ENCODE measurements around the gene ACOT7.

Gene ACOT7

DNA sequence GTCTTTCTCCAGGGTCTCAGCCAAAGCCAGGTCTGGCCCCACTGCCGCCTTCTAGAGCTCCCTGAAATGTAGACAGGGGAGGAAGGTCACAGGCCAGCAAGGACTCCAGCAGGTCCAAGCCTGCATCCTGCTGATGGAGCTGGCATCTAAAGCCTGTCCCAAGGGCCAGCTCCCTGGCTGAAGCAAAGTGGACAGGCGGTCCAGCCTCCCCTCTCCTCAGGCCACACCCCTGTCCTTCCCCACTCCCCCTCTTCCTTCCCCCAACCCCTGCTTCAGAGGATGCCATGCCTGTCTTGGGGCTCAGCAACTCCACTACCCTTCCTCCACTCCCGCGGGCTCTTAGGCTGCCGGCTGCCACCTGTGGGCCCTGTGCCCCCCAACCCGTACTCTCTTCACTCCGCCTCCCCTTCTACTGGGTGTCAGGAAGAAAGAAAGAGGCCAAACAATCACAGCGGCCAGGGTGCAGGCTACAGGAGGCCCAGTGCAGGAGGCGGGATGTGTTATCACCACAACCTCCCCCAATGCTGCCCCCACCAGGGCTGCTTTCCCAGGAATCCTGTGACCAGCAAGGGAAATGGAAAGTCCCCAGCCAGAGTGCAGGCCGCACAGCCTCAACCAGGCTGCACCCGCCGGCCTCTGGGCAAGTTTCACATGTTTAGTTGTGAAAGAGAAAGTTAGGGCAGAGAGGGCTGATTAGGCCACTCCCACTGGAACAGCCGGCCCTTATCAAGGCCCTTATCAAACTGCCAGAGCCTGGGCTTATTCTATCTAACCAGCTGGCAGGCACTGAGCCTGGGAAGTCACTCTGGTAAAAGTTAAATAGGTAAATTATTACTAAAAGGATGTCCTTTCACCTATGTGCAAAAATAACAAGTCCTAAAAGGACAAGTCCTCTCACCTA lies 34.1 kb downstream of the ACOT7 start:
- DNase-seq = peak; percentile 89

DNA sequence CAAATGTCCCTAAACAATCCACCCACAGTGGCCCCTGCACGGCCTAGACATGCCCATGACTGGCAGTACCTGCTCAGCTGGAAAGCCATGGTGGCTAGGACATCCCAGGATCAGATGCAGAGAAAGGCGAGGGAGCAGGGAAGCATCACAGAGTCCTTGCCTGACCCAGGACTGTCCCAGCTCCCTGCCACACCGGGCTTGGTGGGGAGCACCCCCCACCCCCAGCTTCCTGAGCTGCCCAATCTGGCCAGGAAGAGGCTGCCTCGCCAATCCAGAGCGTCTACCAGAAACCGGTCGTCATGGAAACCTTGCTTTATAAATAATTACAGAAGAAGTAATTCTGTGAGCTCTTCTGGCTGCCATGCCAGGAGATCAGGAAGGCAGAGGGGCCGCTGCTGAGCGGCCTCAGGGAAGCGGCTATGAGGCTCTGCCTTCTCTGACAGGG lies 34.8 kb downstream of the ACOT7 start:
- DNase-seq = peak; percentile 81

DNA sequence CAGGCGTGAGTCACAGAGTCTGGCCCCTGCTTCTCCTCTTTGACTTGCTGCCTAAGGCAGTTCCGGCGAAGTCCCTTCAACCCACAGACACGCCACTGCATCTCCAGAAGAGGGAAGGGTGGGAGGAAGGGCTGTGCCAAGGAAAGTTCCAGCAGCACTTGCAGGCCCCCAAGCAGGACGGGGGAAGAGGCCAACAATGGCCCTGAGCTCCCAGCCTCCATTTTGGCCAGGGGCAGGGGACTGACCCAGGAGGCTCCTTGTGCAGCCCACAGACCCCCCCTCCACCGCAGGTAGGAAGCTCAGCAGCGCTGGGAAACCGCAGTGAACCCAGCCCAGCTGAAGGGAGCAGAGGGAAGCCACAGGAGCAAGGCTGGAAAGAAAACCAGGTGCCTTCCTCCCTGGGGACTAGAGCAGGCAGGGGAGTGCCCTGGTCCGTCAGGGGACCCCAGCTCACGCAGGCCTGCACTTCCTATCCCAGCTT lies 35.4 kb downstream of the ACOT7 start:
- peak; percentile 53 for DNase-seq

DNA sequence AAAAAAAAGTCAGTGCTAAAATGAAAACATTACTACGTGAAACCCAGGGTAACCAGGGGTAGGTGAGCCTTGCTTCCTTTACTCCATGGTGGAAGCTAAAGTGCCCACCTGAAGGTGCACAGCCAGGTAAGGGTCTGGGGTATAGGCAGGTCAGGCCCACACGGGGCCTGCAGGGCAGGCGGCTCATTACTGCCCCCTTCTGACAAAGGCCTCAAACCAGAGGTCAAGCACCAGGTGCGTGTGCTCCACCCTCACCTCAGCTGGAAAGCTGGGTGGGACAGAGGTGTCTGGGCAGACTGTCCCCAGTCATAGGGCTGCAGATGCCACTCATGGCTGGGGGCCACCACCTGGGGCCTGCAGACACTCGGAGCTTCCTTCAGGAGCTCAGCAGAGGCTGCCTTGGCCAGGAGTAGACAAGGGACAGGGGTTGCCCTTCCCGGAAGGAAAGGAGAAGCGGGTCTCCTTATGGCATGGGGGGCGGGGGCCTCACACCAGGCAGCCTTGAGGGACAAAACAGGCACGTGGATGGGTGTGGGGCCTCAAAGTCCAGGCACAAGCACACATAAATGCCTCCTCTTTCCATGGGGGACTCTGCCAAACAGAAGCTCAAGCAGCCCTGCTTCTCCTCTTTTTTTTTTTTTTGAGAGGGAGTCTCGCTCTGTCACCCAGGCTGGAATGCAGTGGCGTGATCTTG lies 36.2 kb downstream of the ACOT7 start:
- no peak for DNase-seq

DNA sequence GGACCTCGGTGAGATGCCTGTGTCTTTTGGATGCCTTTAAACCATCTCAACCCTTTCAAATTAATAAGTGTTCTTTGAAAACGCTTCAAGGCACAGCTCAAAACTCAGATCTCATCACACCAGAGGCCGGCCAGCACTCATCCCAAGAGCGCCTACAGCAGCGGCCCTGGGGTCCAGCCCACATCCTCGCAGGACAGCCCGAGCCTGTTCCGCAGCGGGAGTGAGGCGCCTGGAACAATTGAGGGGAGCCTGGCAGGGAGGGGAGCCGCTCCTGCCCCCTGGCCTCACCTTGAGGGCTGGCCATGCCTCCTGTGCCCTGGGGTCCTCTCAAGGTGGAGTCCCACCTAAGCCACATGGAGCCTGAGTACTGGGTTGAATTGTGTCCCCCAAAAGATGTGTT lies 37.9 kb downstream of the ACOT7 start:
- DNase-seq = no peak

DNA sequence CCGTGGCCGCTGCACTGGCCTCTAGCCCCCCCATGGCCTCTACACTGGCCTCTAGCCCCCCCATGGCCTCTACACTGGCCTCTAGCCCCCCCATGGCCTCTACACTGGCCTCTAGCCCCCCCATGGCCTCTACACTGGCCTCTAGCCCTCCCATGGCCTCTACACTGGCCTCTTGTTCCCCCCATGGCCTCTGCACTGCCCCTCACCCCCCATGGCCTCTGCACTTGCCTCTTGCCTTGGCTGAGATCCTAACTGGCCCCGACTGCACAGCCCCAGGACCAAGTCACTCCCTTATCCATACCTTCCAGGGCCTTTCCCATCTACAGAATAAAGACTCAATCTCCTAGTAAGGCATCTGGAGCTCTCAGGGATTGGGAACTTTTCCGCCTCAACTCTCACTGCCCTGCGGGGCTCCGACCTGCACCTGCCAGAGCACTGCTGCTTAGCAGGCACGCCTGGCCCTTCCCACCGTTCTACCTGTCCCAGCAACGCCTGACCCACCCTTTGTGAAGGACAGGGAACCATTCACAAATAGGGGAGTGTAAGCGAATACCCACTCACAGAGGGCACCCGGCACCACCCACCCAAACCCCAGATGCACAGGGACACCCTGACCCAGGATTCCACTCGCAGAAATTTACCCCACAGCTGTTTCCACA lies 38.8 kb downstream of the ACOT7 start:
- DNase-seq = no peak

DNA sequence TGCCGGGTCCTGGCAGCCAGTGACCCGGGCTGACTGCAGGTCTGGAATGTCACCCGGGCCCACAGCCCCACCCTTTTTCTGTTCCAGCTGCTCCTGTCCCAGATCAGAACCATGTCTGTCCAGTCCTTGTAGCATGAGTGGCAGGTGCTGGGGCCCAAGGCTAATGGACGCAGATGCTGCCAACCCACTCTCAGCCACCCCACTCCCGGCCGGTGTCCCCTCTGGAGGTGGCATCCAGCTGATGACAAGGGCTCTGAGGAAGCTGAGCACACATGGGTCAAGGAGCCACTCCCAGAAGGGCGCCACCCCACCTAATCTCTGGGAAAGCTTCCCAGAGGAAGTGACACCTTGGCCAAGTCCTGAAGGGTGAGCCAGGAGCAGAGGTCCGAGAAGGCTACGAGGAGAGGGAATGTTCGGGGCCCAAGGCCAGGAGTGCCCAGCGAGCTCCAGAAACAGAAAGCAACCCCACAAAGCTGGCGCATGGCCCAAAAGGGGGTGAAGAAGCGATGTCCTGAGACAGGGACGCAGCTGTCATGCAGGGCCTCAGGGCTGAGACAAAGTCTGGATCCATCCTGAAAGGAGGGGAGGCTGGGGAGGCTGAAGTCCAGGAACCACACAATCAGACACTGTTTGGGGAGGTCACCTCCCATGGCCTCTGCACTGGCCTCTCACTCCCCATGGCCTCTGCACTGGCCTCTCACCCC lies 39.5 kb downstream of the ACOT7 start:
- no peak for DNase-seq

DNA sequence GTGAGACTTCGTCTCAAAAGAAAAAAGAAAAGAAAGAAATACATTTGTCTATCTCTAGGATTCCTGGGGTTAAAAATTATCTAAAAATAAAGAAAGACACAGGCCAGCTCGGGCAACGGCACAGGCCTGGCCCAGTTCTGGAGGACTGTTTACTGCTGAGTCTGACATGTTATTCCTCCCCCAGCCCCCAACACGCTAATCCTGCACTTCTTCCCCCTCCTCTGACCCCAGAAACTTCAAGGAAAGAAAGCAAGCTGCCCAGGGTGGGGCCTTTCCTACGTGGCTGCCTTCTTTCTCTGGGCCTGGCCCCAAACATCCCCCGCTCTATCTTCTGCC lies 40.0 kb downstream of the ACOT7 start:
- no peak for DNase-seq

DNA sequence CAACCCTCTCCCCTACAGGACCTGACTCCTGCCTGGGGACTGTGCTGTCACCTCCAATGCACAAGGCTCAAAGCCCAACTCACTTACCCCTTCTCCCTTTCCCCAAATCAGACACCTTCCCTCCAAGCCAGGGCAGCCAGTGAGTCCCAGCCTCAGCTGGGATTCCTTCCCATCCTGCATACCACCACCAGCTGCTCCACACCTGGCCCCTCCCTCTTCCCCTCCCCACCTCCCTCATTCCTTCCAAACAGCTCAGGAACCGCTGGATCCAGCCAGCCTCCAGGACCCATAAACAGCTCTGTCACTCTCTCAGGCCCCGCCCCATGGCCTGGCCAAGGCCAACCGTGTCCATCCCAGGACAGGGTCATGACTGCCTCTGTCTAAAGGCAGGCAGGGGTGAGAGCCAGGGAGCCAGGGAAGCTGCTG lies 41.4 kb downstream of the ACOT7 start:
- DNase-seq = no peak

DNA sequence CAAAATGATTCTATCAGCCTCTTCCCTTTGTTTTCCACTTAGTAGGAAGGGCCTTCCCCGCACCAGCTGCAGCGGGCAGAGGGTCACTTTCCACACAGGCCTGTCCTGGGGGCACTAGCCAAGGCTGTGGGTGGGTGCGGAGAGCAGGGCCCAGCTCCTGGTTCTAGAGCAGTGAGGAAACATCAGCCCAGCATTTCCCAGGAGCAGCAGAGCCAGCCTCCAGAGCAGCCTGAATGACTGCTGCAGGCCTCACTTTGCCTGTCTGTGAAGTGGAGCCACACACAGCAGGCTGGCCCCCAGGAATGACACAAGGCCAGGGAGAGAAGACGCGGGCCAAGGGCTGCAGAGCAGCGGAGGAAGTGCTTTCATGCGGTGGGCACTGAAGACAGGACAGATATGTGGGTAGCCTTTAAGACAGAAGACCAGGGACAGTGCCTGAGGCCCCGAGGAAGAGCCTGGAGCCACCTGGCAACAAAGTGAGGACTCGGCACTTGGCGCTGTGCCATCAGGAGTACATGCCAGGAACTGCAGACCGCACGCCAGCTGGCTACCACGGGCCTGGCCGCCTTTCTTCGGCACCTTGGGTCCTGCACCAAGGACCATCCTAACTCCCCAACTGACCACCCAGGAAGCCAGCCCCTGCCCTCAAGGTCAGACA lies 42.0 kb downstream of the ACOT7 start:
- no peak for DNase-seq

DNA sequence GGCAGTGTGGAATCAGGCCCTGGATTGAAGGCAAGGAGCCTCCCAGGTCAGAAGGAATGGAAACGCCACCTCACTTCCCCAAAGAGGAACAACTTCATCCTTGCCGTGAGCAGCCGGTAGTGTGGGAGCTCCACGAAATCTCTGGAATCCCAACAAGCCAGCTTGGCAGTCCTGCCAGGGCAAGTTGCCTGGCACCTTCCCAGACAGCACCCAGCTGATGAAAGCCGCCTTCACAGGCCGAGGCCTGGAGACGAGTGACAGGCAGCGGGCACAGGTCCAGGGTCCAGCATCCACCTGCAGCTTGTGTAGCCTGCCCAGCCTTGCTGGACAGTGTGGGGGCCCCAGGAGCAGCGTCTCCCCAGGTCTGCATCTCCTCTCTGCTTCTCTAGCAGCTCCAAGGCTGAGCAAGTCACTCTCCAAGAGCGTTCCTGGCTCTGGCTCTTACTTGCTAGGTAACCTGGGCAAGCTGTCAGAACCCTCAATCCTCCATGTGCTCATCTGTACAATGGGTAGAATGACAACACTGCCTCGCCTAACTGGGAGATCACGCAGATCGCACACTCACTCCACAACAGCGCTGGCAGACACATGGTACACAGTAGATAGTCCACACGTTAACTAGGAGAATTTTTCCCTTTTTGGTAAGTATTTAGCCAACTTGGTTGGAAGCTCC lies 43.0 kb downstream of the ACOT7 start:
- no peak for DNase-seq

DNA sequence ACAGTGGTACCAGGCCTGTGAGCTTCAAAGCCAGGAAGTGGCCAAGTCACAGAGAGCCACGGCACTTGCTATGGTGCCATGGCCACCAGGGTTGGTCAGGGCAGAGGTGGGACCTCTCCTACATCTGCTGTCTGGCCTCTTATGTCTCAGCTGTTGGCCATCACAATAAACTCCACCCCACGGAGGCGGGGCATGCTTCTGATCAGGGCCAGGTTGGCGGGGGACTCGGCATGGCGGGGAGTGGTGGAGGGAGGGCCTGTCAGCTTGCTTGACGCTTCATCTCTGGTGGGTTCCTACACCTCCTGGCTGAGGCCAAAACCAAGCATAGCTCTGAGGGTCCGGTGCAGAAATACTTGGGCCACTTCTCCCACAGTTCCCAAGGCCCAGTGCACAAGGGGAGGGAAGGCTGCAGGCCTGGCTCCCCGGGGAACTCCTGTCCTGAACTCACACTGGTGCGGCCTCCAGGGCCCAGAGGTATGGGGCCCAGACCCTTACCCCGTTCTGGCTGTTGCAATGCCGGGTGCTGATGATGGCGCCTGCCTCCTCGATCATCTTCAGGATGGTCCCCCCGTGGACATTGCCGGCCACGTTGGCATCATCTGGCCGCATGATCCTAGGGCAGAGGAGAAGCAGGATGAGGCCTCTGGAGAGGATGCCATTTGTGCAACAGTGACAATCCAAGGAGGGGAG lies 44.2 kb downstream of the ACOT7 start:
- no peak for DNase-seq

DNA sequence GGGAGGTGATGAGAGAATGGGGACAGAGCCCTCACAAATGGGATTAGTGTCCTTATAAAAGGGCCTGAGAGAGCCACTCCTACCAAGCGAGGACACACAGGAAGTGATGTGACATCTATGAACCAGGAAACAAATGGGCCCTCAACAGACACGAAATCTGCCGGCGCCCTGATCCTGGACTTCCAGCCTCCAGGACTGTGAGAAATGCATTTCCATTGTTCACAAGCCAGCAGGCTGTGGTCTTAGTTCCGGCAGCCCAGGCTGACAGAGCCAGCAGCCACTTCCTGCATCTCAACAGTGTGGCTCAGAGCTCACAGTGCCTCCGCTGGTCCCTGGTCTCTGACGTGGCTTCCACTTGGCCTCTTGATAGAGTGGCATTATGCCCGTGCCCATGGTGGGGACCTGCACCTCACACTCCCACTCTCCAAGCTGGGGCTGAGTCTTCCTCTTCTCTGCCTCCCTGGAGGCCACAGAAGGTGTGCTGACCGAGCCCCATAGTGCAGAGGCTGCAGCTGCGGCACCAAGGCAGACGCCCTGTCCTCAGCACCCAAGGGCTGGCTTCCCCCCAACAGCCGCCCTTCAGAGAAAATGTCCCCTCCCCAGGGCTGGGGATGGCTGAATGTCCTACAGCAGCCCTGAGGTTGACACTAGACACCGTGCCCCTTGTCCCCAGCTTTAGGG lies 44.9 kb downstream of the ACOT7 start:
- DNase-seq = peak; percentile 7

DNA sequence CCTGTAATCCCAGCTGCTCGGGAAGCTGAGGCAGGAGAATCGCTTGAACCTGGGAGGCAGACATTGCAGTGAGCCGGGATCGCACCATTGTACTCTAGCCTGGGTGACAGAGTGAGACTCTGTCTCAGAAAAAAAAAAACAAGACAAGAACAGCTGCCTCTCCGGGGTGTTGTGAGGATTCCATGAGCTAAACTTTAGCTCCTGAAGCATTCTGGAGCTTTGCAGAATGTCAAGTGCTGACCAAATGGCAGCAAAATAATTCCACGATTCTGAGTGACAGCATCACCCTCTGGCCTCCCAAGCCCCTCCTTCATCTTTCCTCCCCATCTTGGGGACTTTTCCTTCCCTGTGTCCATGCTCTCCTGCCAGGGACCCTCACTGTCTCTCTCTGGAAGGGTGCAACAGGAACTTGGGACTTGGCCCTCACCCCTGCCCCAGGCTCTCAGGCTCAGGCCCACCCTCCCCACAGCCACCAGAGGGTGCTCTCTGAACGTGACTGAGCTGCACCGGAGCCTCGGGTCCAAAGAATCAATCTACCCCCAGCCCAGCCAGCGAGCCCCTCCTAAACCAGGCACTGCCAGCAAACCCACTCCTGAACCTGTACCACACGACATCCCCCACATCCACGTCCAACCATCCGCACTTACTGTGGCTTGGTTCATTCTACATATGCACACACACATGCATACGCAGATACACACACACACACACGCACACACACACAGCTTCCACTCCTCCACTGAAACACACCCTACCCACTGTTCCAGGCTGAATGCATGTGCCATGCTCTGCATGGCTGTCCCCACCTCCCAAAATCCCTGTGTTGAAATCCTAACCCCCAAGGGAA lies 45.7 kb downstream of the ACOT7 start:
- peak; percentile 36 for DNase-seq

DNA sequence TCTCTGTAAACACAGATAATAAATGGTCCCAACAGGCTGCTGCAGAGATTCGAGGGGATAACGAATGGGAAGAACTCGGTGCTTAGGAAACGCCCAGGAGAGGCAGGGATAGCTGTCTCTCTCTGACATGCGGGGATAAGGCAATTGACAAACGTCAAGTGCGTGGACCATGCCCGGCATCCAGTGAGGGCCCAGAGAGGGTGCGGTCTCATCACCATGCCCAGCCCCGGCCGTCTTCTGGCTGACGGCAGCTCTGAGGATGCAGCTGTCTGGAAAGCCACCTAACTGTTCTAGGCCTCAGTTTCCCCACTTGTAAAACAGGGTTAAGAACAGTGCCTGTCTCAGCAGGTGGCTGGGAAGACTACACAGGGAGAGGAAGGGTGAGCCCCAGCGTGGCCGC lies 48.1 kb downstream of the ACOT7 start:
- no peak for DNase-seq

DNA sequence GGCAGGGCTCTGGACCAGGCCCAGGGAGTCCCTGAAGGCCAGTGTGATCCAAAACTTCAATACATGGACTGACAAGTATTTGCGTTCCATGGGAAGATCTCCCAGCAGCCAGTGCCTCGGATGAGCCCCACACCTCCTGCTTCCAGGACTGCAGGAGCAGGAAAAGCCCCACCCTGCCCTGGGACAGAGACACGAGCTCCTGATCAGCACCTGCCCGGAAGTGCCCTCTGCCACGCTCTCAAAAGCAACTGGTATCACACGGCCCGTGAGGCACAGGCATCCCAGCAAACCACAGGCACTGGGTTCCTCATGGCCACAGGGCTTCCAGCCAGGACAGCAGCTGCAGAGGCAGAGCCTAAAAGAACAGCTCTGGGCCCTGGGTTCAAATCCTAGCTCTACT lies 48.6 kb downstream of the ACOT7 start:
- DNase-seq = no peak

DNA sequence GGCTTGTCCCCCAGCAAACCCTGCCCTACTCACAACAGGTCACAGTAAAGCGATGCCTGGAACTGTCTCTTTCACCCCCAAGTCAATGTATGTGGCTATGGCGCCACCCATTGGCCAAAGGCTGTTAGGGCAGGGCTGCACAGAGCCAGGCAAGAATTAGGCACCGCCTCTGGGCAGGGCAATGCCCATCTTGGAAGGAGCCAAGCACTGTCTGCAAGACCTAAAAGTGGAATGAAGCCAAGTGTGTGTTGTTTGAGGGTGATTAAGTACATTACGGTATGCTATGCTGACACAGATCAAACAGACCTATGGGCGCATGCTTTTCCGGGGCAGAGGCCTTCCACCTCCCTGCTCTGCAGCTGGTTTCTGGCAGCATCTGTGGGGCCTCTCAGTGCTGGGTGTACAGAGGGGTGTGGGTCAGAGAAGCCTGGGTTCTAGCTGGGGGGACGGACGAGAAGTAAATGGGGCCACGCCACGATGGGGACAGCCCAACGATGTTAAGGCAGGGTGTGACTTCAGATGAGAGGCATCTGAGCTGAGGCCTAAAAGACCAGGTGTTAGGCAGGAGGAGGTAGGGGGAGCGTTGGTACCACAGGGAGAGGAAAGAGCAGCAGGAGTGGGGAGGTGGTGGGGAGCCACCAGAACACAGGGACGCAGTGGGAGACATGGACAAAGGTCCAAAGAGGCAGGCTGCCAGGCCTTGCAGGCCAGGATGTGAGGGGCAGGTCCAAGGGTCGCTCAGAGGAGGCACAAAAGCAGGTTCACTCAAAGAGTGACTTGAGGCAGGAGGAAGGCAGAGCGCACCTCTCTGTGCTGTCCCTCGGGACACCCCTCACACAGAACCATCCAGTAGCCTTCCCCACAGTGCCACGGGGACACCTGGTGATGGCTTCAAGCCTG lies 49.8 kb downstream of the ACOT7 start:
- DNase-seq = peak; percentile 66

DNA sequence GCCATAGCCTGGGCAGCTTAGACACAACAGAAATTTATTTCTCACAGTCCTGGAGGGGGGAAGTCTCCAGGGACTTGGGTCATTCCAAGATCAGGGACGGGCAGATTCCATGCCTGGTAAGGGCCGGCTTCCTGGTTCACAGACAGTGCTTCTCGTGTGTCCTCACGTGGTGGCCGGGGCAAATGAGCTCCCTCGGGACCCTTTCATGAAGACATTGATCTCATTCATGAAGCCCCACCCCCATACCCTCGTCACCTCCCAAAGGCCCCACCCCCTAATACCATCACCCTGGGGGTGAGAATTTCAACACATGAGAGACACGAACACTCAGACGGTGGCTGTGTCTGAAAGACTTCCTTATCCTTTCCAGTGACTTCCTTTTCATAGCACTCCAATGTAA lies 51.5 kb downstream of the ACOT7 start:
- DNase-seq = peak; percentile 46

DNA sequence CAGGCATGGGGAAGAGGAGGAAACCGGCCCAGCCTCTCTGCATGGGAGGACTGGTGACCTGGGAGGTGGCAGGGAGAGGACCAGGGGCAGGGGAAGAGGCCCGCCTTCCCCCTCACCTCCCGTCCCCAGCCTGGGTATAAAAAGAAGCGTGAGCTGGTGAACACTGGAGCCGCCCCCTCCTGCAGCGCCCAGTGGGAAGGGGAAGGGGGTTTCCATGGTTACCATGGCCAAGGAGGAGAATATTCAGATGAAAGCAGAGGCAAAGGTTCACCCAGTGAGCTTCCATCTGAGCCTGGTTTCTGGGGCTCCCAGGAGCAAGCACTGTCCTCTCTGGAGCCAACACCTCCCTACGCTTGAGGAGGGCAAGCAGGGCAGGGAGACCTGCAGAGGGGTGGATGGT lies 54.9 kb downstream of the ACOT7 start:
- DNase-seq = no peak

Measured in inflammatory macrophage treated with lipopolysaccharide for 4 hours (primary cell).